Medulla oblongata (tissue), 1 donor: ENCODE data around the gene CELSR1.

Experiments used
- DNase-seq: peaks from one replicate; pipeline ENCODE4 v3.0.0-alpha.2; 2015; ENCODE audit errors: extremely low spot score

Gene CELSR1

GRCh38 chr22:46363611-46364321, 173.7 kb downstream of the CELSR1 start:
- DNase-seq: no peak

DNA sequence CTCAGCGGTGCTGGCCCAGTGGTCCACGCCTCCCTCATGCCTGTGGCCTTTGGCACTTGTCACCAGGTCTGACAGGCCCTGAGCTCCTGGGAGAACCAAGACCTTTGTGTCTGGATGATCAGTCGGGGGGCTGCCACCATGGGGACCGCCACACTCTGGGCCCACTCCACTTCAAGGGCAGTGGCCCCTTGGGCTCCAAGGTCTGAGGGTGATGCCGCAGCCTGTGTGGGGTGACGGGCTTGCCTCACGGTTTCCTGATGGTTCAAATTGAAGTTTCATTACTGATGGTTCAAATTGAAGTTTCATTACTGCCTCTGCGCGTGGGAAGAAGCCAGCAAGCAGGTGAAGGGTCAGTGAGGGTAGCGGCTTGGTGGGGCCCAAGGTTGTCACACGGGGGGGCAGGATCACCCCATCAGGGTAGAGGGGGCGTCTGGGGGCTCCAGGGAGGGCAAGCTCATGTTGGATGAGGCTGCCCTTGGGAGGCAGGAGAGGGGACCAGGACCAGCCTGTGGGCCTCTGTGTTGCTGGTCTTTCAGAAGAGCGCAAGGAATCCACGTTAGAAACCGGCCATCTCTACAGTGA, 174.4 kb downstream of the CELSR1 start:
- DNase-seq: no peak

- no peak for DNase-seq
These were observed 175.1 kb downstream of the CELSR1 start for GRCh38 chr22:46362203-46362933.

- no peak for DNase-seq
These were observed 175.6 kb downstream of the CELSR1 start for GRCh38 chr22:46361826-46362202.

- DNase-seq: no peak
These were observed 176.5 kb downstream of the CELSR1 start for GRCh38 chr22:46360891-46361290.

- DNase-seq: no peak
These were observed 177.3 kb downstream of the CELSR1 start for GRCh38 chr22:46360097-46360496.

DNA sequence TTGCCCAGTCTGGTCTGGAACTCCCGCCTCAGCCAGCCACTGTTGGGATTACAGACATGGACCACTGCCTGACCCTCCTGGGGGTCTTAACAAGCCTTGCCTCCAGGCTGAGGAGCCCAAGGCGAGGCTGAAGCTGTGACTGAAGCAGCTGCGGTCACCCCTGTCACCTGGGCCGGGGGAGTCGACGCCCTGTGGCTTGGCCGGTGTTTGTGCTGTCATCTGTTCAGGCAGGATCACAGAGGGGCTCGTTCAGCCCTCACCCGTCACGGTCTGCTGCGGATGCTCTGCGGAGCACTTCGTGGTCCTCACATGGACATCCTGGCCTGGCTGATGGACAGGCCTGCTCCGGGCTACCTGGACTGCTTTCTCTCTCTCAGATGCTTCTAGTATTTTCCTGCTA, 178.1 kb downstream of the CELSR1 start:
- DNase-seq: no peak

DNA sequence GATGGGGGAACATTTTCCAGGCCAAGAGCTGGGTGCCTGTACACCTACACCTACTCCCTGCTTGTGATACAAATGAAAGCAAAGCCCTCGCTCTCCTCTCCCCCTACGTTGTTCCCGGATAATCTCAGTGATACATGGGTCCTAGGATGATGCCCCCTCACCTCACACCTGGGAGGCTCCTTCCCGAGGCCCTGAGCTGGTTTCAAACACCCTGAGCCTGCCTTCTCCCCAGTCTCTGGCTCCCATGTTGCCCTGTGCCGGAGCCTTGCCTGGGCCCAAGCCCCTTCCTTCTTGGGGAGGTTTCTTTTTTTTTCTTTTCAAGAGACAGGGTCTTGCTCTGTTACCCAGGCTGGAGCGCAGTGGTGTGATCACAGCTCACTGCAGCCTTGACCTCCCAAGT, 178.7 kb downstream of the CELSR1 start:
- DNase-seq: no peak

- DNase-seq: no peak
These were observed 179.5 kb downstream of the CELSR1 start for GRCh38 chr22:46357711-46358520.

GRCh38 chr22:46356496-46357480, 180.6 kb downstream of the CELSR1 start:
- no peak for DNase-seq

DNA sequence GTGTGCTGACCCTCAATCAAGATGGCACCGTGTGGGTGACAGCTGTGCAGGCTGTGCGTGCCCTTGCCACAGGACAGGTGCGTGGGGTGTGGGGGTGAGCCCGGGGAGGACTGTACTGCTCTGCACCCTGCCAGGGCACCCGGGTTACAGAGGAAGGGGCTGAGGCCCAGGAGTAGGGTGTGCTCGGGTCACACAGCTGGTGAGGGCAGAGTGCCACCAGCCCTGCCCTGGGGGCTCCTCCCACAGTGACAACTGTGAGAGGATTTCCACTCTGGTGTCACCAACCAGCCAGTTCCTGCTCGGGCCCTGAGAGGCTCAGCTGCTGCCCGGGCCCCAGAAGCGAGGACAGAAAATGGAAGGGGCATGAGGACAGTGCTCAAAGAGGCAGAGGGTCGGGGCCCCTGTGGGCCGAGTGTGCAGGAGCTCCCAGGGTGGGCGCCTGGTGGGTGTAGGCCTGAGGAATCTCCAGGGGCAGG, 181.4 kb downstream of the CELSR1 start:
- DNase-seq: no peak

GRCh38 chr22:46355369-46355995, 181.9 kb downstream of the CELSR1 start:
- peak; percentile 55 for DNase-seq

DNA sequence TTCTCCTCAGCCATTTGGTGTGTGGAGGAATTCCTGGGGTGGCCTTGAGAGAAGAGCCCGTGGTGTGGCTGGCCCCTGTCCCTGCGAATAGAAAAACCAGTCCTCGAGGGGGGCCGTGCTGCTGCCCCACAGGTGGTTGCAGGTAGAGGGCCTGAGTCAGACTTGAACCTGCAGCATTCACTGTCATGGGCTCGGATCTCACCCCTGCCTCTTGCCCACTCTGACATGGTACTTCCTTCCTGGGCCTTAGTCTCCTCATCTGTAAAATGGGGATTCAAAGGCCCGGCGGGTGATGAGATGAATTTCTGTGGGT, 182.5 kb downstream of the CELSR1 start:
- DNase-seq: no peak

- DNase-seq: no peak
These were observed 183.0 kb downstream of the CELSR1 start for GRCh38 chr22:46354176-46354992.

GRCh38 chr22:46353483-46354105, 183.8 kb downstream of the CELSR1 start:
- DNase-seq: no peak

- DNase-seq: no peak
These were observed 184.6 kb downstream of the CELSR1 start for GRCh38 chr22:46352691-46353386.

GRCh38 chr22:46352276-46352675, 185.1 kb downstream of the CELSR1 start:
- DNase-seq: no peak

DNA sequence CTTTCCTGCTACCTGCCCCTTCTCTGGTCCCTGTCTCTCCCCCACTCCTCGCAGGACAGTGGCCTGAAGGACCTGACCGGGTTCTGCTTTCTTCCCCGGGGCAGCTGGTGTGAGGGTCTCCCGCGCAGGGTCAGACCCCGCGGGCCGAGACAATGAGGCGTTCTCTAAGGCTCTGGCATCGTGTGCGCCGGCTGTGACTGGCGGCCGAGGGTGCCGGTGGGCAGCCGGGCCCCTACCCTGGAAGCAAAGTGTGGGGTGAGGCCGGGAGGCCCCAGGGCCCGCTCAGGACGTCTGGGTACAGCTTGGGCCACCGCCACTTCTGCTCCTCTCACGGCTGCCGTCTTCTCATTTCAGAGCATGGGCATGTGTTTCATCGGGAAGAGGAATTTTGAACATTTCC, 185.7 kb downstream of the CELSR1 start:
- DNase-seq: no peak
